Glomerular endothelial cell (primary cell): ENCODE data around the gene PKNOX2. TPM values are rescaled to one million over a fixed set of nuclear protein-coding genes. Genes with fewer than 3 reads are reported as not detected.

Experiments used
- DNase-seq: peaks from one replicate; pipeline ENCODE4 v3.0.0-alpha.2; 2011; ENCODE audit warnings: low read depth, low spot score; ENCODE audit errors: extremely low read depth
- total RNA-seq: library from RNA; depleted of rRNA; stranded (reverse); fragments of >200 nt; gene quantifications from 2 replicates; pipeline ENCODE4 v1.2.3, GENCODE V29; 2015

Gene PKNOX2
- total RNA-seq, 1 donor from 2014 or later = 0.76 TPM

GRCh38 chr11:125257751-125258150 is 93.2 kb downstream of the PKNOX2 start:
- DNase-seq = no peak

DNA sequence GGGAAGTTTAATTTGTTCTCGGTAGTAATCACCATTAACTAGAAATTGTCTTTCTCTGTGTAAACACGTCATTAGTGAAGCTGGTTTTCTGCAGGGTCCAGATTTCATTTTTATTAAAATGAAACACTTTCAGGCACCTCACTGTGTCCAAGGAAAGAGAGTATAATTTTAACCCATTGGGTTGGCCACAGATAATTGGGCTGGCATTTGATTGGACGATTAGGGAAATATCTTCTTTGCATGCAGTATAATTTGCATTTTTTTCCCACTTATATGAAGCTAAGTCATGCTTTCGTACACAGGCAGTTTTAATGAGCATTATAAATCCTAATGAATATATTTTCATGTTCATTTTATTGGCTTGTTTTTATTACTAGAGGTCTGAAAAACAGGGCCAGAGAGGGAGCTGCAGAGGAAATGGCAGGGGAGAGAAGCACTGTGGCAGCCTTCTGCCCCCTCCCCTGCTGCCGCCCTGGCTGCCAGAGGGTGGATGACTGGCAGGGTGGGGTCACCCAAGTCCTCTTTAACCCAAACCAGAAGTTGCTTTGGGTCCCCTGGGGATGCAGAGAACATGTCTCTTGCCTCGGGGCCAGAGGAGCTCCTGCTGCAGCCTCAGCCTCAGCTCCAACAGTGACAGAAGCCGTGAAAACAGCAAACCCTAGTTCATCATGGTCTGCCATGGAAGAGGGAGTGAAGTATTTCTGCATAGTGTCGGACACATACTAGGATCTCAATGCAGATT is 93.9 kb downstream of the PKNOX2 start:
- no peak for DNase-seq

DNA sequence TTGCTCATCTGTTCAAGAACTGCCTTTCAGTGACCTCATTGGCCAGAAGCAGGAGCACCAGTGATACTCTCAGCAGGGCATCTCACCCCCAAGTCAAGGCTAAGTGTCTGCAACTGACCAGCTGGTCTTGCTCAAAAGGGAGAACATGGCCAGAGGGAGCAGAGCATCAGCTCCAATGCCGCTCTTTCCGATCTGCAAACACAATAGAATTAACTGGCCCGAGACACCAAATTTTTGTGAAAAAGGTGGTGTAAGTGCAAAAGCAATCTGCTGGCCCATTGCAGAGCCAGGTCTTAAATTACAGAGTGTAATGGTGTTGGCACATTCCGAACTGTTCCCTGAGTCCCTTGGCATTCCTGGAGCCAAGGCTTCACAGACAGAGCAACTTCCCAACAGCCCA is 97.0 kb downstream of the PKNOX2 start:
- no peak for DNase-seq

DNA sequence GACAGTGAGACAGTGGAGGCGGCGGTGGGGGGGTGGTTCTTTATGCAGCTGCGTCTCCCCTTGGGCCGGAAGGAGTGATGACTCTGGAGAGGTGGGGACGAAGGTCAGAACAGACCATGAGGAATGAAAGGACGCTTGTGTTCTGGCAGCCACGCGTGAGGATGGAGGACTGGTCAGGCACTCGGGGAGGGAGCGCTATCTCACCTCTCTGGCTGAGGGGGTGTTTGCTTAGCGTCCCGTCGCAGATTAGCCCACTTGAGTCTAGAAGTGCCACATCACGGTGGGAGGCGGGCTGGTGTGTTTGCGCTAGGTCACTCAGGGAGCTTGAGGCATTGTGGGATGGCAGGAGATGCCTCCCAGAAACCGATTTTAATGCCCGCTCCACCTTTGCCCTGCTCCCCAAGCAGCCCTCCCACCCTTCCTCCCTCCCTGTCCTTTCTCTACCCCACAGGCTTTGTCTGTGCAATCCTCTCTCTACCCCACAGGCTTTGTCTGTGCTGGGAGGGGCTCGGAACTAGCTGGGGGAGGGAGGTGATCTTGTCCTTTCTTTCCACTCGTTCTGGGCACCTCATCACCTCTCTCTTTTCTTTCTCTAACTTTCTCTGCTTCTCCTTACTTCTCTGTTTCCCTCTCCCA is 97.8 kb downstream of the PKNOX2 start:
- DNase-seq = no peak

DNA sequence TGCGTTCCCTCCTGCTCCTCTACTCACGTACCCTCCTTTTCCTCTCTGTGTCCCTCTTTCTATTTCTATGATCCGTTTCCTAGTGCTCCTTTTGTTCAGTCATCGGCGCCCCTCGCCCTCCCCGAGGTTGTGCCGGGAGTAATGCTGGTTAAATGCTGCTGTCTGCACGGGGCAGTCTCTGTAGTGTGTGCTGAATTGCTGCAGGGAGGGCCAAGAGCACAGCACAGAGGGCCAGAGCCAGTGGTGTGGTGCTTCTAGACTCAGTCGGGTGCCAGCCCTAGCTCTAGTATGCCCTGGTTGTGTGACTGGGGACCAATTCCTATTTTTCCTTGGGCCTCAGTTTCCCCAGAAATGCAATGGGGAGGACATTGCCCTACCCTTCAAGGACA is 98.3 kb downstream of the PKNOX2 start:
- no peak for DNase-seq

DNA sequence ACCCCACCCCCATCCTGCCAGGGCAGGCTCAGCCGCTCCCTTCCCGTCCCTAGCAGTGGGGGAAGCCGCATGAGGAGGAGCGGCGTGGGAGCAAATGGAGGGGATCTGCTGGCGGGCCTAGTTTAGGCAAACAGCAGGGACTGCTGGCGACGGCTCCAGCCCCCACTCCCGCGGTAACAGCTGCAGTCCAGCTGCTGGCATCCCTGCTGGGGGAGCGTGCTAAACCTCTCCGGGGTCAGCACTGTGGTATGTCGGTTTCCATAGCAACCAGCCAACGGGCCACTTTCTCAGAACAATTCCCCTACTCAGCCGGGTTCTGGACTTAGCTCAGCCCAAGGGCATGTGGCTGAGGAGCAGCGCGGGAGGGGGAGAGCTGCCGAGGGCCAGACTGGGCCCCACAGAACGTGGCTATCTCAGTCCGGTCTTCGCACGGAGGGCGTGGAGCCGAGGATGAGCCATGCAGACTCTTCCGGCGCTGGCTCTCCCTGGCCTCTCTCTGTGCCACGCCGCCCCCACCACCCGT is 98.8 kb downstream of the PKNOX2 start:
- no peak for DNase-seq

DNA sequence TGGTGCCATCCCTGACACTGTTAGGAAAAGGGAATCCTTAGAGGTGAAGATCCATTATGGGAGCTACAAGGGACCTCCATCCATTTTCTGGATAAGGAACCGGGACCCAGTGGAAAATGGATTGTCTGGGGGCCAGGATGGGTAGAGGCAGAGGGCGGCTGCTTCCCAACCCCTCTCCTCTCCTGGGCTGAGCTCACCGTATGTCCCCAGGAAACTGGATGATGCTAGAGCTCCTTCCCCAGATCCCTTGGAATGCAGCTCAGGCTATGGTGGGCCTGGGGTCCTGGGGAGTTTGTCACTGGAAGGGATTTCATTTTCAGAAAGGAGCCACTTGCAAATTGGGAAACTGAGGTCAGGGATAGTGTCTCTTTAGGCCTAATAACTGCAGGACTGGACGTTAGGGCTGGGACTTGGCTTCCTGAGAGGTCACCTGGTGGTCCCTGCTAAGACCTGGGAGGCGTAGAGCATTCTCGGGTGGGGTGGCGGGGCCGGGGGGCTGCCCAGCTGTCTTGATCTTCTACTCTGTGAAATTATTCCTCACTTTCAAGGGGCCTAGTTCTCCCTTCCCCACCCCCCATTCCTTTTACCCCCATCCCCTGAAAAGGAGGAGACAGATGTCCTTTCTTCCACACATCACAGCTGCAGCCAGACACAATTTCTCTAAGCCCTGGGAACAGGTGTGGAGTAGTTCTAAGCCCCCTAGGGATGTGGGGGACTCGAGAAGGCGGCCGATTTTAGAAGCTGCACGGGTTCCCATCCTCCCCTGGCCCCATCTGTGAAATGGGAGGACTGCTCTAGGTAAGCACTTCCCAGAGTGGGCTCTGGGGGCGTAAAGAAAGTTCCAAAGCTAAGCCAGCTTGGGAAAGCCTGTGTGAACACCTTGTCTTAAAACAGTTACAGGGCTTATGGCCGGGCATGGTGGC is 99.8 kb downstream of the PKNOX2 start:
- no peak for DNase-seq

DNA sequence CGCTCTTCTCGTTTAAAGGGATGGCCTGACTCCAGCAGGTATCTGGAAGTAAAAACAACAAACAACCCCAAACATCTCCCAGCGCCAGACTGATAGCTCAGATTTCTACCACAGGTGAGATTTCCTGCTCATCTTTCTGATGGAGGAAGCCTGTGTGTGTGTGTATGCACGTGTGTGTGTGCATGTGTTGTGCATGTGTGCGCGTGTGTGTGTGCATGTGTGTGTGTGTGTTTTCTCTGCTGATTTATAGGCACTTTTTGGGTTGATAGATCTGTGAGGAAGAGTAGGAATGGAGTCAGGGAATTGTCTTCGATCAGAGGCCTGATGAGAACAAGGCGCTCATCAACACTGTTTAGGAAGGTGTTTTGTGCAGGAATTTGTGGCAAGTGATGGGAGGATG is 103.0 kb downstream of the PKNOX2 start:
- no peak for DNase-seq

DNA sequence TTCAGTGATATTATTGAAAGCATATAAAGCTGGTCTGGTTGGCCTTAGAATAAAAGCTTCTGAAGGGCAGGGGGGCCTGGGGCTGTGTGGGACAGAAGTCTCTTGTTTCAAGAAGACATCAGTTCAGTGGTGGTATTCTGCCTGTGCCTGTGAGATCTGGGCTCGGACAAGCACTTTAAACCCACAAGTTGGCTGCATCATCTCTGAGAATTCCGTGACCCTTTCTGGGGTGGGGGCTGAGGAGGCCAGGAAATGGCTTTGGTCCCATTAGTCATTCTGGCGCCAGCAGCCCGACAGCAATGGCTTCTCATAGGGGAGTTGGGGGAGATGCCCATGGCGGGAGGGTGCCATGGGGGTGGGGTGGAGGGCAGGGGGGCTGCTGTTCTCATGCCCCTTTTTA is 104.1 kb downstream of the PKNOX2 start:
- no peak for DNase-seq

- DNase-seq = no peak
Measured at GRCh38 chr11:125270106-125270505, 105.6 kb downstream of the PKNOX2 start.

GRCh38 chr11:125270711-125271110 is 106.2 kb downstream of the PKNOX2 start:
- no peak for DNase-seq

DNA sequence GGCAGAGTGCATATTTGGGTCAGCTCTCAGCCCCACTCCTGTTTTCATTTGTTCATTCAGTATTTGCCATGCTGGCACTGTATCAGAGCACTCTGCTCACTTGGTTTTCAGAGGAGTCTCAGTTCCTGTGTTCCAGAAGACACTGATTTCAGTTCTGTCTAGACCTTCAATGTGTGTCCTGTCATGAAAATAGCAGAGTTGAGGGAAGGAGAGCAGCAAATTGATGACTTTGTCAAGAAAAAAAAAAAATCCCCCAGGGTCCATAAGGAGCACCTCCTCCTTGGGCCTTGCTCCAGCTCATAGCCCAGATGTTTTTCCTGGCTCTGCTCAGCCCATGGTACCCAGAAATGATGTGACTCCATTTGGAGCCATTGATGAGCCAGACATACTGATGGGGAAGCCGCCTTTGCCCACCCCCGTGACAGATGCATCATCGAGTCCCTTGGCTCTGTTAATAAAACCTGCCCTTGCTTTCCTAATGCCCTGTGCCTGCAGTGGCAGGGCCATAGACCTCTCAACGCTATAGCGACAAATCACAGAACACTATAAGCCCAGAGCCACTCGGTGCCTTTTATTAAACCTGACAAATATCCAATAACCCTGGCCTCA is 107.0 kb downstream of the PKNOX2 start:
- no peak for DNase-seq

- no peak for DNase-seq
Measured at GRCh38 chr11:125272092-125272491, 107.5 kb downstream of the PKNOX2 start.

DNA sequence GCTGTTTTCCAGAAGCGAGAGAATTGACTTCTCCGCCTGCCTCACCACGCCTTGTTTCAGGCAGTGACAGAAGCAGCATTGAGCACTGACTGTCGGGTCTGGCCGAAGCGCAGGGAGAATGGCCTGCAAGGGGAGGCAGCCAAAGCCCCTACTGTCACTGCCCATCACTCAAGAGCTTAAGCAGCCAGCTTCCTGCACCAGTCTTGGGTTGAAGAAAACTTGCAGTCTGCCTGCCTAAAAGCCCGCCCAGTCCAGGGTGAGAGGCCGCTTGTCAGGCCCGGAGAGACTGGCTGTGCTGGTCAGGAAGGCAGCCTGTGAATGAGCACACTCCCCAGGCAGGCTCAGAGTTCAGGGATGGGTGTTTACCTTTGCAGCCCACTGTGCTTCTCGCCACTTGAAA is 108.3 kb downstream of the PKNOX2 start:
- no peak for DNase-seq

- no peak for DNase-seq
Measured at GRCh38 chr11:125273519-125274000, 109.0 kb downstream of the PKNOX2 start.

DNA sequence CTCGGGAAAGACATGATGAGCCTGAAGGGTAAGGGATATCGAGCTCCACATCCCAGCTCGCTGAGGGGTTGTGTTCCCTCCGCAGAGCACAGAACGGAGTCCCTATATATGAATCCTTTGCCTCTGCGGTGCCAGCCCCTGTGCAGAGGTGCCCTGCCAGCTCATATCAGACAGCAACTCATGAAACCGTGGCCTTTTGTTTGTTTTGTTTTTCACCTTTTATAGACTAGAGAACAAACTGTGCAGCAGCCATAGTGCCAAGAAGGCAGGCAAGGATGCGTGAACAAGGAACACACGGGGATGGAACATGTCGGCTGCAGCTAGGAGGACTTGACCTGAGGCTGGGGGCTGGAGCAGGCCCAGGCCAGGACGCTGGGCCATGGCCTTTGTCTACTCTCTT is 109.8 kb downstream of the PKNOX2 start:
- no peak for DNase-seq

DNA sequence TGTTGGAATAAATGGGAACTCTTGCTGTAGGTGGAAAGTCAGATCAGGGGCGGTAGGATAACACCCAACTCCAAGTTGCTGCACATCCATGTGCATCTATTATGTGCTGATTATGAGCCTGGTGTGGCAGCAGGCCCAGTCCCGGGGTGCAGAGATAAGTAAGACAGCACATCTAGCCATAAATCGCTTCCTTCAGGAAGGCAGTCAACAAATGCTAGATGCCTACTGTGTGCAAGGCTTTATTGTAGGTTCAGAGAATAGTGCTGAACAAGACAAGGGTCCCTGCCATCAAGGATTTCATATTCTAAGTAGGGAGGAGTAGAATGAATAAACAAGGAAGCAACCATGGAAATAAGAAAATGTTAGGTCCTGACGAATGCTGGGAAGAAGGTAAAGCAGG is 110.2 kb downstream of the PKNOX2 start:
- DNase-seq = no peak

- DNase-seq = no peak
Measured at GRCh38 chr11:125275905-125276618, 111.5 kb downstream of the PKNOX2 start.

GRCh38 chr11:125276619-125276976 is 112.0 kb downstream of the PKNOX2 start:
- no peak for DNase-seq
